ENCODE measurements around the gene MSI1.
A peak's percentile ranks its signal among the peaks of the same experiment; 100 is the strongest.

MSI1 gene

DNA sequence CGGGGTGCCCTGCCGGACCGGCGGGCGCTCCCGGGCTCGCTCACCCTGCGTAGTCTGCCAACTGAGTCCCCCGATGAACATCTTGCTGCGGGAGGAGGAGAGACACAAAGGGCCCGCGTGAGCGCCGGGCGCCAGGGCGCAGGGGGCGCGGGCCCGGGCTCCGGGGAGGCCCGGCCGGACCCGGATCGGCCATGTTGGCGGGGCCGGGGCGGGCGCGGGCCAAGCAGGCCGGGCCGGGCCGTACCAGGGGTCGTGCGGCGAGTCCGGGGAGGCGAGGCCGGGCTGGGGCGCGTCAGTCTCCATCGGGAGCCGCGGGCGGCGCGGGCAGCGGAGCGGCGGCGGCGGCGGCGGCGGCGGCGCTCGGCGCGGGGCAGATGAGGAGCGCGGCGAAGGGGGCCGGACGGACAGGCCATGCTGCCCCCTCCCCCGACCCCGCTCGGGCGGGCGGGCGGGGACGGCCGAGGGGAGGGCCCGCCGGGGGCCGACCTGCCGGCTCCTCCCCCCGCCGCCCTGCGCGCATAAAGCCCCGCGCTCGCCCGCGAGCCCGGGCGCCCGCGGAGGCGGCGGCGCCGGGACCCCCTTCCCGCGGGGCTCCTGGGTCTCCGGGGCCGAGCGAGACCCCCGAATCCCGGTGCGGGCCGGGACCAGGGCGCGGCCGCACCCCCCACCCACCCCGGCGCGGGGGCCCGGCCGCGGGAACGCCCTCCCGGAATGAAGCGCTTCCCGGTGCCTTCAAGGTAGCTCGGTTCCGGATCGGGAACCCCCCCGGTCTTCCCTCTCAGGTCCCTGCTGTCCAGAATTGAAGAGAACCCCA lies at the start of gene MSI1:
MSI1 (minus strand) TSS at position 376 of the 814 bp plus-strand sequence; CDS start at position 303, 73 bp downstream.
- DNase-seq: no peak

DNA sequence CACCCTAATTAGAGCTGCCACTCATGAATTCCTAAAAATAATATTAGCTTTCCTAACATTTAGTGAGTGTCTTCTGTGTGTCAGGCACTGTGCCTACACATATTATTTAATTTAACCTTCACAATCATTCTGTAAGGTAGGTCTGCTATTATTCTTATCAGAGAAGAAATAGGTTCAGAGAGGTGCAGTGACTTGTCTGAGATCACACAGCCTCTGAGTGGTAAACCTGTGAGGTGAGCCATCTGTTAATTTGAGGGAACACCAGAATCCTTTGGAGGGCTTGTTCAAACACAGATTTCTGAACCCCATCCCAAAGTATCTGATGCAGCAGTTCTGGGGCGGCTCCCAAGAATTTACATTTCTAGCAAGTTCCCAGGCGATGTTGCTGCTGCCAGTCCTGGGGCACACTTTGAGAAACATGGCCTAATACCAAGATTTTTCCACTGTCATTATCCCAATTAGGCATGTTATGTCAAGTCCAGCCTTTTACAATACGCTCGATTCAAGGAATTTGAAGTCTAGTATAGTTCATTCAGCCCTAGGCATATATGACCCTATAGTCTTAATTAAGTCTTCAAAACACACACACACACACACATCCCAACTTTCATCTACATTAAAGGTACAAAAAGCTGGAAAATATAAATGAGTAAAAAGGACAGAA lies 49.1 kb upstream of the MSI1 start:
- no peak for DNase-seq

DNA sequence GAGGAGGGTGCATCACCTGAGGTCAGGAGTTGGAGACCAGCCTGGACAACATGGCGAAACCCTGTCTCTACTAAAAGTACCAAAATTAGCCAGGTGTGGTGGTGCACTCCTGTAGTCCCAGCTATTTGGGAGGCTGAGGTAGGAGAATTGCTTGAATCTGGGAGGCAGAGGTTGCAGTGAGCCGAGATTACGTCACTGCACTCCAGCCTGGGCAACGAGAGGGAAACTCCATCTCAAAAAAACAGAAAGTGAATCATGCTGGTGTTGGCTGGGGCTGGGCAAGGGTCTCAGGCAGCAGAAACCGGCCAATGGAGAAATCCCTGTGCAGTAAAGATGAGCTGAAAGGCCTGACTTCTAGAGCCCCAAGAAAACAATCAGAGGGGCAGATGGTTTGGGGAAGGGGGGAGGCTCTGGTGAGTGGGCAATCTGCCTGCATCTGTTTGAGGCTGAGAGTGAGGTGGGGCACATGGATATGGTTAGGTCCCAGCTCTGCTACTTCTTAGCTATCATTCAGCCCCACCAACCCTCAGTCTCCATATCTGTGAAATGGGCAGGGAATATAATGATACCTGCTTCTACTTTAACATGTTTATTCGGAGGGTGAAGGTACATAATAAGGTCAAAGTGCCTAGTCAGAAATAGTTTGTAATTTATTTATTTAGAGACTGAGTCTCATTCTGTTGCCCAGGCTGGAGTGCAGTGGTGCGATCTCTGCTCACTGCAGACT lies 47.7 kb upstream of the MSI1 start:
- no peak for DNase-seq

DNA sequence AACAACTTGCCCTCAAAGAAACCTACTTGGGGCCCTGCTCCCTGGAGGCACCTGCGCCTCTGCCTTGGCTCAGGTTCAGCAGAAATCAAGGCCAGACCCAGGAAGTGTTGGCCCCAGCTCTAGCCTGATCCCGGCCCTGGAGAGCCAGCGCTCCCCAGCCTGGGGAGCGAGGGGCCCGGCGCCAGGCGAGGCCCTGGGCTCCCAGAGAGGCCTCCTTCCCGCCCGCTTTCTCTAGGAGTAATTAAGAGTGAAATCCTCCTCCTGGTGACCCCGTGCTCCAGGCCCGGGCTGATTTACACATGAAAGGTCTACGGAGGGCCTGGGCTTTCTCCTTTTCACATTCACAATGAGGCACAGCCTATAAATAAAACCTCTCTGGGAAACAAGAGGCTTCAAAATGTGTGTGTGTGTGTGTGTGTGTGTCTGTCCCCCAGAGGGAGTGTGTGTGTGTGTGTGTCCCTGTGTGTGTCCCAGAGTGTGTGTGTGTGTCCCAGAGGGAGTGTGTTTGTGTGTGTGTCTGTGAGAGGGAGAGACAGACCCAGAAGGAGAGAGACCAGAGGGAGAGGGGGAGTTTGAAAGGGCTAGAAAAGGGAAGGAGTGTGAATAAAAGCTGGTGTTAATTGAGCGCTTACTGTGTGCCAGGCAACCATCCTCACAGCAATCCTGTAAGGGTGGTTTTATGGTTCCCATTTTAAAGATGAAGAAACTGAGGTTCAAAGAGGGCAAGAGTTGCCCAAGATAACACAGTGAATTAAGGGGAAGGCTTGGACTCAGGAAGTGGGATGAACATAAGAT lies 45.1 kb upstream of the MSI1 start:
- peak; percentile 32 for DNase-seq

DNA sequence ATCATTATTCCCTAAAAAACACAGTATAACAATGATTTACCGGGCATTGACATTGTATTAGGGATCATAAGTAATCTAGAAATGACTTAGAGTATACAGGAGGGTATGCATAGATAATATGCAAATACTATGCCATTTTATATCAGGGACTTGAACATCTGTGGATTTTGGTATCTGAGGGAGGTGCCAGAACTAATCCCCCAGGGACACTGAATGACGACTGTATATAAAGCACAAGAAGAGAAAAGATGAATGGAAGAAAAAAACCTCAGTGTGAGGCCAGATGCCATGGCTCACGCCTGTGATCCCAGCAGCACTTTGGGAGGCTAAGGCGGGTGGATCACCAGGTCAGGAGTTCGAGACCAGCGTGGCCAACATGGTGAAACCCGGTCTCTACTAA lies 43.5 kb upstream of the MSI1 start:
- DNase-seq: no peak

DNA sequence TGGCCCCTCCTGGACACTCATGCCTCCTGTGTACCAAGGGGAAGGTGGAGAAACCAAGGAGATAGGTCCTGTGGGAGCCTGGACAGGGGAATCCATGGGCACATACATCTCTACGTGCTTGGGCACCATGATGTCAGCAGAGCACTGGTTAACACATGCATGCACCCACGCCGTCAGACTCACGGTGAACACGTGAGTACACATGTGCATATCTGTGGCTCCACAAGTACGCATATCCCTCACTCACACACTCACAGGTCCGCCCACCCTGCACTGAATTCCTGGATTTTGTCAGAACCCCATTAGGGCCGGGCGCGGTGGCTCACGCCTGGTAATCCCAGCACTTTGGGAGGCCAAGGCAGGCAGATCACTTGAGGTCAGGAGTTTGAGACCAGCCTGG lies 39.8 kb upstream of the MSI1 start:
- no peak for DNase-seq

DNA sequence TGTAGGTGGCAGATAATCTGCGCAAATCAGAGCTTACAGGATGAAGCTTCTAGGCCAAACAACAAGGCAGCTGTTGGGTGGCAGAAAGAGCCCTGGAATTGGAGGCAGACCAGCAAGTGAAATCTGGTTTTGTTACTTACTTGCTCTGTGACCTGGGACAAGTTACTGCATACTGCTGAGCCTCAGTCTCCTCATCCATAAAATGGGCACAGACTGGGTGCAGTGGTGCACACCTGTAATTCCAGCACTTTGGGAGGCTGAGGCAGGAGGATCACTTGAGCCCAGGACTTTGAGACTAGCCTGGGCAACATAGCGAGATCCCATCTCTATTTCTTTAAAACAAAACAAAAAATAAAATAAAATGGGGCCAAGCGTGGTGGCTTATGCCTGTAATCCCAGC lies 37.6 kb upstream of the MSI1 start:
- DNase-seq: no peak

DNA sequence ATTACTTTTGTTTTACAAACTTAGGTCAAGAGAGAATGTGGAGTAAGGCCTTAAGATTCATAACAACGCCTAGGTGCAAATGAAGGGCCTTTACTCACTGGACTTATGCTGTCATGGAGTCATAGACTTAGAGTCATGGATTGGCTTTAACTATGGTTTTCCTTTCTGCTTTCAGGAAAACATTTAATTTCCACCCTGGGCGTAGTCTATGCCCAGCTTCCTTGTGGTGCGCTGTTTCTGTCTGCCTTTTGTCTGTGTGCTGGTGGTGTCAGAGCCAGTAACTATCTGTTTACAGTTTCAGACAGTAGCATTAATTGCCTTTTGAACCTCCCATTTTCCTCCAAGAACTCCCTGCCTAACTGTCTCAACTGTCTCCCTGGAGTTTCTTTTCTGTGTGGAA lies 37.1 kb upstream of the MSI1 start:
- no peak for DNase-seq

DNA sequence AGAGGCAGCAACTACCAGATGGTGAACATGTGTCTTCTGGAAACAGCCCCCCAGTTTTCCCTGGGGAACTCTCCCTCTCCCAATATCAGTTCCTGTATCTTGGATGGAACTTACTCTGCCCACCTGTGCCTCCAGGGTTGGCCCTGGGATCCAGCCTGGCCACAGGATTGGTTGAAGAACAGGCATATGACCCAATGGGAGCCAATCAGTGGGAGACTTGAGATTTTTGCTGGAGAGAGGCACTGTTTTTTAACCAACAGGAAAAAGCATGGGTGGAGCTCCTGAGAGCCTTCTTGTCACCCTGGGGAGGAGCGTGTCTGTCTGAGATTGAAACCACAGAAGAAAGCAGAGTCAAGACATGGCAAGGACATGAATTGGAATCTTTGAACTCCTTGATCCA lies 35.3 kb upstream of the MSI1 start:
- no peak for DNase-seq

DNA sequence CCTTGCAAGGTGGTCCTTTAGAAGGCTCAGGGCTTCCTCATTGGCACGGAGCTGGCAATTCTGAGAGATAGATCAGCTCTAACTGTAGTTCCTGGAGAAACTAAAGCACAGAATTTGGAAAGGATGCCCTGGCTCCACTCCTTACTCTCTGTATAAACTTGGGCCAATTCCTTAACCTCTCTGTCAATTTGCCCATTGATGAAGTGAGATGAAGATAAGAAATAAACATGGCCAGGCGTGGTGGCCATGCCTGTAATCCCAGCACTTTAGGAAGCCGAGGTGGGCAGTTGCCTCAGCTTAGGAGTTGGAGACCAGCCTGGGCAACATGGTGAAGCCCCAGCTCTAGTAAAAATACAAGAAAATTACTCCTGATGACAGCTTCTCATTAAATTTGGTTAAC lies 34.9 kb upstream of the MSI1 start:
- DNase-seq: no peak

DNA sequence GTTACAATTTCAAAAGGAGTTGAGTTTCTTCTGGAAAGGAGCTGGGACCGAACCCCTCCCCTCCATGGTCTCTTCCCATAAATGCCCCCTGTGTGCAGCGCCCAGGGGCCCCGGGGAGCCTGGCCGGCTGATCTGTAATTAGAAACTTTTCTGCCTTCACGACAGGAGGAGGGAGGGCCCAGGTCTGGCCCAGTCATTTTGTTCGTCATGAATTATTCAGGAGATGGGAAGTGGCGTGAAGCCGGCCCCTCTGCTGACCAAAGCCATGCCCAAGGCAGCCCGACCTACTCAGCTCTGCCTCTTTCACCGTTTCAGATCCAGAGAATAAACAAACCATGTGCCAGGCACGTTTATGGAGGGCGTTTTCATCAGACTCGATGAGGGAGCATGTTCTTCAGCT lies 33.3 kb upstream of the MSI1 start:
- DNase-seq: no peak

DNA sequence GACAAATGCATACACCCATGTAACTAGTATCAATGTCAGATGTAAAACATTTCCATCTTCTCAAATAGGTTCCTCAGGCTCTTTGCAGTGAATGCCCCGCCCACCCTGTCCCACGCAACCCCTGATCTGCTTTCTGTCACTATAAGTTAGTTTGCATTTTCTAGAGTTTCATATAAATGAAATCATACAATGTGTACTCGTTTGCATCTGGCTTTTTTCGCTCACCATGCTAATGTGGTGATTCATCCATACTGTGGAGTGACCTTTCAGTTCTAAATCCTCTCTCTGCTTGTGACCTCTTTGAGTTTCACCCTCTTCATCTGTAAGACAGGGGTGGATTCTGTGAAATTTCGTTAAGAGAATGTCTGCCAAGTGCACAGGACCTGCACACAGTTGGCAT lies 30.6 kb upstream of the MSI1 start:
- DNase-seq: no peak

DNA sequence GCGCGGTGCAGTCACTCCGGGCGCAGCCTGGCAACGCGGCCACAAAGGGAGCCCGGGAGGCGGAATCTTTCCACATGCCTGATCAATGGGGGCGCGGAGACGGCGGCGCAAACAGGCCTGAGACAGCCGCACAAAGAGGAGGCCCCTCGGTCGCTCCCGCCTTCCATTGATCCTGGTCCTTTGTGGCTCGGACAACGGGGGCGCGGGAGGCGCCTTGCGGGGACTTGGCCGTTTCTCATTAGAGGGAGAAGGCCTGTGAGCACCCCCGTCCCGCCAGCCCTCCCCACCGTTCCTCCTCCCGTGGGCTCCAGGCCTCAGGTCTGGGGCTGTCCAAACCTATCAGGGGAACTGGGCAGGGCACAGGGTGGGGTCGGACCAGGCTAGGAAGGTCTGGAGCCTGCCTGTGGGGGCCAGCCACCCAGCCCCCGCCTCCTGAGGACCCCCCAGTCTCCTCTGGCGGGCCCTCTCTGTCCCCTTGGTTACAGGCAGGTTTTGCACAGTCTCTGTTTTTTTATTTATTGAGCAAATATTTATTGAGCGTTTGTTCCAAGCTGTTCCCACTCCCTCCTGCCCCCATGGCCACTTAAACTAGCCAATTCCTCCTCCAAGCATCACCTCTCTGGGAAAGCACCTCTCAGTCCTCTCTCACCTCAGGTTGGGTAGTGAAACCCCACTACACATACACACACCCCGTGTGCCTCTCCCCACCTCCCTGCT lies 29.0 kb upstream of the MSI1 start:
- DNase-seq: no peak

DNA sequence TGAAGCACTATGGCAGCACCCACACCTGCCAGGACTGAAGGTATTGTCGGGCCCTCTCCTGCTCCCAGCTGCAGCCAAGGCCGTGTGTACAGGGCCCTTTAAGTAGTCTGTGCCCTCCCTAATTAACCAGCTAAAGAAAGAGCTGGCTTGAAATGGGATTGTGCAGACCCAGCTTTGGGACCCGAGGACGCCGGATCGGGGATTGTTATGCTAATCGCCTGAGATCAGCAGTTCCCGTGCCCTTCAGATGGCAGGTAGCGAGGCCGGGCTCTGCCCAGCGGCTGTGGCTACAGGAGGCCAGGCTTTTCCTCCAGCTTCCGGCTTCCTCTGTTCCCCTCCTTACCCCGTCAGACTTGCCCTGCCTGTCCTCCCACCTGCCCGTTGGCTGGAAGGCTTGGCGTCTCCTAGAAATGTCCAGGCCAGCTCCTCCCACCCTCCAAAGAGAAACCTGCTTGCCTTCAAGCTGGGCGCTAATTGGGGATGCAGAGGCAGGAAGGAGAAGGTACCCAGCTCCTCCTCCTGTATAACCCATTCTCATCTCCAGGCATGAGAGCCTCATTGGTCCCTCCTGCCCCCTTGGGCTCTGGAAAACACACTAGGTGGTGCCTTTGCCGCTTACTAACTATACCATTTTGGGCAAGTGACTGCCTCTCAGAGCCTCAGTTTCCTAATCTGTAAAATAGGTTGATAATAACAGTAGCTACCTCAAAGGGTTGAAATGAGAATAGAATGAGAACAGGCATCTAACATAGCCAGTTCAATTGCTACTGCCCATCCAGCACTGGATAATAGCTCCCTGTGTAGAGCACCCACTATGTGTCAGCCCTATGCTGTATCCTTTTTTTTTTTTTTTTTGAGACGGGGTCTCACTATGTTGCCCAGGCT lies 25.8 kb upstream of the MSI1 start:
- DNase-seq: peak; percentile 53

DNA sequence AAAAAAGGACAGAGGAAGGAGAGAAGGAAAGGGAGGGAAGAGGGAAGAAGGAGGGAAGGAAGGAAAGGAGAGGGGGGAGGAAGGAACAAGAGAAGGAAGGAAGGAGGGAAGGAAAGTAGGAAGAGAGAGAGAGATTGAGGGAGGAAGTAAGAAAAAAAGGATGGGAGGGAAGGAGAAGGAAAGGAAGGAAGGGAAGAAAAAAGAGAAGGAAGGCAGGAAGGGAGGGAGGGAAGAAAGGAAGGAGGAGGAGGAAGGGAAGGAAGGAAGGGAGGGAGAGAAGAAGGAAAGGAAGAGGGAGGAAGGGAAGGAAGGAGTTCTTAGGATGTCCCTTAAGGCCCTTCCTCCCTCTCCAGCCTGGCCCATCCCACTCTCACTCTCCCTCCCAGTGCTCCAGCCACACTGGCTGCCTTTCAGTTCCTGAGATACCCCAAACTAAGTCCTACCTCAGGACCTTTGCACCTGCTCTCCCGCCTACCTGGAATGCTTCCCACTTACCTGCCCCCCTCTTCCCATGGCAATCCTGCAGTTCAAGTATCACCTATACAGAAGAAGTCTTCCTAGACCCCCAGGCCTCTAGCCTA lies 21.7 kb upstream of the MSI1 start:
- no peak for DNase-seq

DNA sequence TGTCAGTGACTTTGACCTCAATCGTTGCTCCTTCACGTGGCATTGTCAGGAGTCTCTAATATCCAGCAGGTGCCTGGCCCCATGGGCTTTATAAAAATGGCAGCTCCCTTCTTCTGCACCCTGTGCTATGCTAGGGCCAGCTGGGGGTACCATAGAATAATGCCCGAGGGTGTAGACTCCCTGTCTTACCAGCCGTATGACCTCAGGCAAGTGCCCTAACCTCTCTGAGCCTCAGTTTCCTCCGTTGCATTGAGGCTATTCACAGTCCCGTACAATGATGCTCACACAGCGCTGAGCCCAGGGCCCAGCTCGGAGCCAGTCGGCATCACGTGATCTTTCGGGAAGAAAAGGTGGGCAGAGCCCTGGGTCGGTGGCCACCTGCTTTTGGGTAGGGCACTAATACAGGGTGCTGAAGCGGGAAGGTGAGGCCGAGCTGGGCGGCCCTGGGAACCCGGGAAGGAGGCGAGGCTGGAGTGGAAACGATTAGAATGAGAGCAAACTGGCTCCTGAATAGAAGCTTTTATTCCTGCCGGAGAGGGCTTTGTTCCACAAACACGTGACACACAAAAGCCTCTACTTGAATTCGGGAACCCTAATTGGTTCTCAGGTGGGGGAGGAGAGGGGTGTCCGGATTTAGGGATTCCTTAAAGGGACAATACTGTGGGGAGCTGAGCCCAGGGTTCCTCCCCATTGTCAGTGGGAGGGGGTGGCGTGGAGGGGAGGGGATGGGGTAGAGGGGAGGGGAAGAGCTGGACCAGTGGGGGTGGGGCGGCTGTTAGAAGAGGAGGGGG lies 19.9 kb upstream of the MSI1 start:
- DNase-seq: no peak

DNA sequence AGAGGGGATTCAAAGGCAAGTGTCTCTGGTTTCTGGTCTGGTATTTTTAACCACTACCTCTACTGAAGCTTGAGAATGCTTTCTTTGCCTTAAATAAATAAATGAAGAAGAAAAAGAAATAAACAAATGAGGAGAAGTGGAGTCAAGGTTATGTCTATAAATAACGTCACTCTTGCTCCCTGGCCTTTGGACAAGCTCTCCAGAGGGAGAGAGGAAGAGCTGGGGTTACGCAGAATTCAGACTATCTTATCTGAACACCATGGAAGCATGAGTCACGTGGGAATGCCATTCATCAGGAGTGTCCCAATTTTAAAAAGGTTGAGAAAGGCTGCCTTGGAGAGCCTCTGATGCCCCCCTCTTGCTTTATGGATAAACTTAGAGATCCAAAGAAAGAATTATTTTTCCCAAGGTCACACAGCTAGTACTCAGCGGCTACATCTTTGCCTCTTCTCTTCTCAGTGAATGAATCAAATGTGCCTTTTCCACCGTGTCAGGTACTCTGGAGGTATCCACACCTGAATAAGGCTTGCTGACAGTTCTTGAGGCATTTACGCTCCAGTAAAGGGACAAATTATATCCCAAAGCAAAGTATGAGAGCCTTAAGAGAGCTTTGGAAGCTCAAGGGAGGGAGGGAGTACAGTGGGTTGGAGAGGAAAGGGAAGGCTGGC lies 12.9 kb upstream of the MSI1 start:
- DNase-seq: no peak

DNA sequence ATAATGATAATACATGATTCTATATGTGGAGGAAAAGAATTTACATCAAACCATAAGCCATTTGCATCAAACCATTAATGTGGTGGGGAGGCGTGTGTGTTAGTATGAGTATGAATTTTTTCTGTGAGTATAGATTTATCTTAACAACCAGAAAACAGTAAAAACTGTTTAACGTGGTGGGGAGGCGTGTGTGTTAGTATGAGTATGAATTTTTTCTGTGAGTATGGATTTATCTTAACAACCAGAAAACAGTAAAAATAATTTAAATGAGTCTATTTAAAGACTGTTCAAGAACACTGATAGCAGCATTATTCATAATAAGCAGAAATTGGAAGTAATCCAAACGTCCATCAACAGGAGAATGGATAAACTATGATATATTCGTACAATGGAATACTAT lies 9.1 kb upstream of the MSI1 start:
- no peak for DNase-seq

DNA sequence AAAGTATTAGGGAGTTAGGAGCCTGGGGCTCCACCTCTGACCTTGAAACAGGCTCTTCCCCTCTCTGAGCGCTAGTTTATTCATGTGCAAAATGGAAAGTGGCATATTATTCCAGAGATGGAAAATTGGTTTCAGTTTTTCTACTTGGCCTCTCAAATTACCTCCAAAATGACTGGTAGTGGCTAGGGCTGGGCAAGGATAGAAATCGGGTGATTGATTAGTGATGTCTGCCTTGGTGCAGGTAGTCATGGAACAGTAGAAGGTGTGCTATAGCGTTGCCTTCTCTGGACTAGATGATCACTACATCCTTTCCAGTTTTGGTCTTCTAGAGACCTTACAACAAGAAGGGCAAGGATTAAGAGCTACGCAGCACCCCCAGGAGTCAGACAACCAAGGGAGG lies 8.6 kb upstream of the MSI1 start:
- DNase-seq: no peak

Measured in SHP77 treated with DMSO at 0.1 percent for 48 hours (cell line).